Stimulated activated CD8-positive, alpha-beta memory T cell treated with anti-CD3 and anti-CD28 coated beads, Interleukin-7, amount 100 ng/mL, for 24 hours (primary cell): ENCODE results near the gene SLC35E4.

Source experiments
- DNase-seq: peaks from one replicate; pipeline ENCODE4 v3.0.0-alpha.2; 2020; ENCODE audit warnings: low read depth

SLC35E4 gene

DNA sequence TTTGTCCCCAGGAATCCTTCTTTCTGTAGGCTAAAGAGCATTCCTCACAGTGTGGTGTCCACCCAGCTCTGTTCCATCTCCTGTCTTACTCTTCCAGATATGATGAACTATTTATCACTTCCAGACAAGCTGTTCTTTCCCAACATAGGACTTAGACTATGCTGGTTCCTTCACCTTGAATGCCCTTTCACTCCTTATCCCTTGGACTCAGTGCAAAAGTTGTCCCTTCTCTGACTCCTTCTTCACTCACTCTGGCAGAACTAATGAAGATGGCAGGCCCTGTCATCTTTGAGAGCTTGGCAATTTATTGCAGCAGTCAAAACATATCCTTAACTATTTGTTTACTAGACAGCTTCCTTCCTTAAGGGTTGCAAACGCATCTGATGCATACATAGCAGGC, 55.6 kb downstream of the SLC35E4 start:
- DNase-seq: no peak

DNA sequence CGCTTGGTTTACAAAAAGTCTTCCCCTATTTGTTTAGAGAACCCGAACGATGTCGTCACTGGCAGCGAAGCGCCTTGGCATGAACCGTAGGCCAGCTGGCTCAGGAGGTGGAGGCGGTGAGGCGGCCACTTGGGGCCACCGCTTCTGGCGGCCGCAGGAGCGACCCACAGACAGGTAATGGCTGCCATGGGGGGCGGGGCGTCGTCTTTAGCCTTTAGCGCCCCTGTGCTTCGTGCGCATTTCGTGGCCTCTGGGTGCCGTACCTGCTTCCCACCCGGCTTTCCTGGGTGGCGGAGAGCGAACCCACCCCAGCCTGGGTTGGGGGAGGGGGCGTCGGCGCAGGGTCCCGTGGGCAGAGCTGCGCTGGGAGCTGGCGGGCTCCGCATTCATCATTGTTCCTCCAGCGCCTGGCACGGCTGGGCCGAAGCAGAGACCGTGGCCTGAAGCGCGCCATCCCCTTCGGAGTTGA, 58.6 kb downstream of the SLC35E4 start:
- peak; percentile 8 for DNase-seq

DNA sequence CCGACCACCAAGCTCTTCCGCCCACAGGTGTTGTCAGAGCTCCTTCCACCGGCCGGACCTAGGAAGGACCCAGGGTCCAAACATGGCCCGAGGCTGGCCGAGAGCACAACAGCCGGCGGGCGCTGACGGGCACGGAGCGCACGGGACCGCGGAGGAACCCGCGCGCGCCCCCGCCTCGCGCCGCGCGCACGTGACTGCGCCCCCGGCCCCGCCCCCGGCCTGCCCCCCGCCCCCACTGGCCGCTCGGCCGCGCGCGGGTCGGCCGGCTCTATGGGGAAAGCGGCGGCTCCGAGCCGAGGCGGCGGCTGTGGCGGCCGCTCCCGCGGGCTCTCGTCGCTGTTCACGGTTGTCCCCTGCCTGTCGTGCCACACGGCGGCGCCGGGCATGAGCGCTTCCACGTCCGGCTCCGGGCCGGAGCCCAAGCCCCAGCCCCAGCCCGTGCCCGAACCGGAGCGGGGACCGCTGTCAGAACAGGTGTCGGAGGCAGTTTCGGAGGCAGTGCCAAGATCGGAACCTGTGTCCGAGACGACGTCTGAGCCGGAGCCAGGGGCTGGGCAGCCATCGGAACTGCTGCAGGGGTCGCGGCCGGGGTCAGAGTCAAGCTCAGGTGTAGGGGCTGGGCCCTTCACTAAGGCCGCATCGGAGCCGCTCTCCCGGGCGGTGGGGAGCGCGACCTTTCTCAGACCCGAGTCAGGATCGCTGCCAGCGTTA, 59.2 kb downstream of the SLC35E4 start, which contains the start of gene OSBP2:
TSS of gene OSBP2 (plus strand) at position 235 of the 711 bp plus-strand sequence. CDS start at position 271, 36 bp downstream.
- no peak for DNase-seq

DNA sequence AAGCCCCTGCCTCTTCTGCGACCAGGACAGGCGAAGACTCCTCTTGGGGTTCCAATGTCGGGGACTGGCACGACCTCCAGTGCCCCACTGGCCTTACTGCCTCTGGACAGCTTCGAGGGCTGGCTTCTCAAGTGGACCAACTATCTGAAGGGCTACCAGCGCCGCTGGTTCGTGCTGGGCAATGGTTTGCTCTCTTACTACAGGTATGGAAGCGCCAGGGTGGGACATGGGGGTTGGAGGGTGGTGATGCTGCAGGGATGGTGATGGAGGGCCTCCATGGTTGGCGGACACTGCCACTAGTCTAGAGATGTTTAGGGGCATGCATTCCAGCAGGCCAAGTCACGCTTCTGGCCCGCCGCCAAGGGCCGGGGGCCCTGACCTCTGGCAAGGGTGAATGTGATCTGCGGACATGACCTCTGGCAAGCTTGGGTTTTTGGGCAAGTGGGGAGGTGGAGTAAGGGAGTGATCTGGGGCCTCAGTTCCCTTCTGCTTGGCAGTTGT, 59.8 kb downstream of the SLC35E4 start:
- DNase-seq: no peak

DNA sequence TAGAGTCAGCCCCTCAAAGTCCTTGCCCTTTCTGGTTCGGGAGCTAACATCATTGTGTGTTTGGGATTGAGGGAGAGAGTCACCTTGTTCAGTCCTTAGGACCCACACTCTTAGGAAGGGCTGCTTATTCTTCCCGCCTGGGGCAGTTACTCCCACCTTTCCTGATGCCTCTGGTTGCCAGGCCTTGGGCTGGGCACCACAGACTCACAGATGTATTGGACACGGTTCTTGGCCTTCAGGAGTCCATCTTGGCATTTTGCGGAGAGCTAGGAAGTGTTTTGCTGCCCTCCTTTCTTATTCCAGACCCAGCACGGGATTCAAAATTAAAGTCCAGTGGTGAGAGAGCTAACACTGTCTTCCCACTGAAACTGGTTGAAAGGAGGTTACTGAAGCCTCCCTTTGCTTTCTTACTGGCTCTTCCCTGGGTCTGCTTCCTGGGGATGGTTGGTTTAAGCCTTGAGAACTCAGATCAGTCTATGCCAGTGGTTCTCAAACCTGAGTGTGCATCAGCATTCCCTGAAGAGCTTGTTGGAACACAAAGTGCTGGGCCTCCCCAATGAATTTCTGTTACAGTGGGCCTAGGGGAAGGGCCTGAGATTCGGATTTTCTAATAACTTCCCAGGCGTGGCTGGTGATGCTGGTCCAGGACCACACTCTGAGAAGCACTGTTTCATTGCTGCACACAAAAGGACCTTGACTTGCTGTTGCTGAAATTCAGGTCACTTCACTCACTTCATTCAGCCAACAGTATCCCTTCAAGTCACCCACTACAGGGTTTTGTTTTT, 60.5 kb downstream of the SLC35E4 start:
- no peak for DNase-seq
